SK-N-MC (cell line): ENCODE results near the gene HECTD4.

Experiments
- EZH2 ChIP-seq: fragments of 200-600 bp; sonication (generic); IDR thresholded peaks from one replicate; pipeline ENCODE4 v1.6.1; 2017; ENCODE audit warnings: antibody characterized with exemption
- POLR2AphosphoS5 ChIP-seq: IDR thresholded peaks from 2 replicates; pipeline ENCODE4 v1.6.1; 2012; ENCODE audit warnings: mild to moderate bottlenecking, low read depth, low read length, borderline replicate concordance

DNA sequence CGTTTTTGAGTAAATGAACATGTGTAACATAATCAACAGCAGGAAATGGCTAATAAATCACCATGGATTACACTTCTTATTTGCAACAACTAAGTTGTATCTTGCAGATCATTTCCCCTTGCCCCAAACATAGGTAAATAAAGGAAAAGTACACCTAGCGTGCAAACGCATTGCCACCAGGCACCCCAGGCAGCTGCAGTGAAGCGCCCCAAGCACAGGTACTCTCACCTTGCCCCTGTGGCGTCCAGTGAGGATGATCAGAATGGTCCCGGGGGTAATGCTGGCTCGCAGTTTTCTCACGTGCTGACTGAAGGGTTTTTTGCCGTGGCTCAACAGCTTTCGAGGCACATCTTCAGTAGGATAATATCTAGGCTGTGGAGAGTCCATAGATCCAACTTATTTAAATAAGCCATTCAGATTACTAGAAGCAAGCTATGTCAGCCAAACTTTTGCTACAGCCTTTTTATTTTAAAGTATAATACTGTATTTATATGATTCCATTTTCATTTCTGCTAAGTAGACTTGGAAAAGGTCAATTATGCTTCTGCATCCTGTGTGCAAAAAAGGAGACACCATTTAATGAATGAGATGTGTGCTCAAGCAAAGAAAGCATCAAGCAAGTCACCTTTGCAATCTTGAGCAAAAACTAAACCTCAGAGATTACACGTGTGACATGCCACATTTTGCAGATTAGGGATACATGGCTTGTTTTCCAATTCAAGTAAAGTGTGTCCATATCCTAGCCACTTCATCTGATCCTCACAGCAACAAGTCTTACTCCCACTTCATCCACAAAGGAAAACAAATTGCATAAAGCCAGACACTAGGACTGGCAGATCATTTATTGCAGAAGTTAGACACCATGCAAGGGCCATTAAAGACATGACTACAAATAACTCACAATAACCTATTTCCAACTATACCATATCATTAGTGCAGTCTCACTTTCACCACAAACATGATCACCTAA lies 24.6 kb upstream of the HECTD4 start:
- TF ChIP-seq EZH2 (no peak), POLR2AphosphoS5 (peak; percentile 39; the same call in 1 of the 2 replicates)
